OCI-LY3 (cell line): ENCODE results near the gene HILPDA.

Experiments
- H2AFZ ChIP-seq: fragments of 200-600, 300-600 bp; shearing (Covaris generic); 2 replicates; pipeline ENCODE4 v1.6.0; 2014; ENCODE audit warnings: antibody characterized with exemption, low read depth, low read length
- H3K27ac ChIP-seq: fragments of 200-600, 300-600 bp; sonication (generic); 2 replicates; pipeline ENCODE4 v1.5.1; 2014; ENCODE audit warnings: mild to moderate bottlenecking, low read length, moderate library complexity, mixed read lengths
- H3K27me3 ChIP-seq: fragments of 200-600, 300-600 bp; sonication (generic); 2 replicates; pipeline ENCODE4 v1.6.1; 2014; ENCODE audit warnings: low read depth, low read length, mixed read lengths
- H3K36me3 ChIP-seq: fragments of 200-600, 300-600 bp; sonication (generic); replicated peaks from 2 replicates; pipeline ENCODE3; 2014; ENCODE audit warnings: low read depth, low read length, mixed read lengths
- H3K4me1 ChIP-seq: fragments of 300-600, 200-600 bp; sonication (generic); 2 replicates; pipeline ENCODE4 v1.6.1; 2014; ENCODE audit warnings: low read length, mixed read lengths
- H3K4me2 ChIP-seq: fragments of 200-600, 300-600 bp; sonication (generic); 2 replicates; pipeline ENCODE4 v1.6.1; 2014; ENCODE audit warnings: low read length, mixed read lengths
- H3K4me3 ChIP-seq: fragments of 300-600, 200-600 bp; sonication (generic); 2 replicates; pipeline ENCODE4 v1.5.1; 2014; ENCODE audit warnings: antibody characterized with exemption, mild to moderate bottlenecking, low read length, moderate library complexity
- H3K79me2 ChIP-seq: fragments of 300-600, 200-600 bp; shearing (Covaris generic); 2 replicates; pipeline ENCODE4 v1.6.1; 2014; ENCODE audit warnings: mild to moderate bottlenecking, low read length, mixed read lengths
- H3K9ac ChIP-seq: fragments of 300-600, 200-600 bp; shearing (Covaris generic); 2 replicates; pipeline ENCODE4 v1.6.0; 2014; ENCODE audit warnings: mild to moderate bottlenecking, low read length, moderate library complexity
- H3K9me3 ChIP-seq: fragments of 200-600, 300-600 bp; shearing (Covaris generic); 2 replicates; pipeline ENCODE4 v1.6.1; 2014; ENCODE audit warnings: low read length, mixed read lengths; ENCODE audit not compliant: insufficient read depth
- H4K20me1 ChIP-seq: fragments of 200-600, 300-600 bp; sonication (generic); 2 replicates; pipeline ENCODE4 v1.6.1; 2016; ENCODE audit warnings: low read length, mixed read lengths; ENCODE audit not compliant: insufficient read depth
- EZH2phosphoT487 ChIP-seq: fragments of 200-600 bp; shearing (Covaris generic); IDR thresholded peaks from 2 replicates; pipeline ENCODE4 v1.6.1; 2018; ENCODE audit warnings: antibody characterized with exemption, mixed run types, low read depth
- TF ChIP-seq, protein P1 (sequence below): fragments of 200-600, 300-600 bp; sonication (generic); IDR thresholded peaks from 2 replicates; pipeline ENCODE4 v1.5.1; 2014; ENCODE audit warnings: antibody characterized with exemption, low read length, low read depth

Gene HILPDA

DNA sequence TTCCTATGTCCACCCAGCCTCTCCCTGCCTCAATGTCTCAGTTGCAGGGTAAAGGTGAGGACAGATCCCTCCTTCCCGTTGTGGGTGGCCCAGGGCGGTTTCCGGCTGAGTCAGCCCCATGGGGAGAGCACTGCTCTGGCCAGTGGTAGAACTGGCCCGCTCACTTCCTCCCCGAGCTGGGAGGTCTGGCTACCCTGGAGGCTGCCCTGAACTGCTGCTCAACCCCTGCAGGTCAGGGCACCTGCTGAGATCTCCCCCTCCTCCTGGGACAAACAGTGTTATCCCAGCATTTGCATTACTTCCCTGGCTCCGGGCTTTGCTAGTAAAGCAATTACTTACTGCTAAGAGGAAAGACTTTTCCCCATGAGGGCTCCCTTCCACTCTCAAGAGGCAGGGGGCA lies 24.5 kb upstream of the HILPDA start:
- TF ChIP-seq, protein P1, sequence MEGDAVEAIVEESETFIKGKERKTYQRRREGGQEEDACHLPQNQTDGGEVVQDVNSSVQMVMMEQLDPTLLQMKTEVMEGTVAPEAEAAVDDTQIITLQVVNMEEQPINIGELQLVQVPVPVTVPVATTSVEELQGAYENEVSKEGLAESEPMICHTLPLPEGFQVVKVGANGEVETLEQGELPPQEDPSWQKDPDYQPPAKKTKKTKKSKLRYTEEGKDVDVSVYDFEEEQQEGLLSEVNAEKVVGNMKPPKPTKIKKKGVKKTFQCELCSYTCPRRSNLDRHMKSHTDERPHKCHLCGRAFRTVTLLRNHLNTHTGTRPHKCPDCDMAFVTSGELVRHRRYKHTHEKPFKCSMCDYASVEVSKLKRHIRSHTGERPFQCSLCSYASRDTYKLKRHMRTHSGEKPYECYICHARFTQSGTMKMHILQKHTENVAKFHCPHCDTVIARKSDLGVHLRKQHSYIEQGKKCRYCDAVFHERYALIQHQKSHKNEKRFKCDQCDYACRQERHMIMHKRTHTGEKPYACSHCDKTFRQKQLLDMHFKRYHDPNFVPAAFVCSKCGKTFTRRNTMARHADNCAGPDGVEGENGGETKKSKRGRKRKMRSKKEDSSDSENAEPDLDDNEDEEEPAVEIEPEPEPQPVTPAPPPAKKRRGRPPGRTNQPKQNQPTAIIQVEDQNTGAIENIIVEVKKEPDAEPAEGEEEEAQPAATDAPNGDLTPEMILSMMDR: no peak
- no peak for TF ChIP-seq EZH2phosphoT487
- no peak overlapping the region for H3K9ac ChIP-seq
- H3K79me2 ChIP-seq: no peaks in the 10 kb centered on the region
- H3K27me3 ChIP-seq: no peaks in the 10 kb centered on the region
- no peaks in the 10 kb centered on the region for H3K9me3 ChIP-seq
- no peak overlapping the region for H2AFZ ChIP-seq
- peaks cover 55% of the 10 kb centered on the region for H3K4me1 ChIP-seq
- H3K4me3 ChIP-seq: no peak overlapping the region
- H3K36me3 ChIP-seq: no peaks in the 10 kb centered on the region
- no peak overlapping the region for H3K27ac ChIP-seq
- H3K4me2 ChIP-seq: no peak overlapping the region
- no peaks in the 10 kb centered on the region for H4K20me1 ChIP-seq

DNA sequence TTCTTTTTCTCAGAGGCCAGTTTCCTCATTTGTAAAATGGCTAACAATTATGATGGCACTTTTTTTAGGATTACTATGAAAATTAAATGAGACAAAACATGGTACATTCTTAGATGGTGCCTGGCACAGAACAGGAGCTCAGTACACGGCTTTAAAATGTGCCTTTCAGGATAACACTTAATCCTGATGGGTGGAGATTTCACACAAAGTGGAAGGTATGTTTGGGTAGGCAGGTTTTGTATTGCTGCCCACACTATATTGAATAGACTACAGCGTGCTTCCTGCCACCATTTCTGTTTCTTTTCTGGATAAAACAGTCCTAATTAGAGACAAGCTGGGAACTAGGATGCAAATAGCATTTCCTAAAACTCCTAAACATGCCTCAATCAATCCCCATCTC lies 23.9 kb upstream of the HILPDA start:
- Histone ChIP-seq H4K20me1 (no peaks in the 10 kb centered on the region), H3K36me3 (no peaks in the 10 kb centered on the region), H3K4me3 (no peak overlapping the region), H3K9ac (no peak overlapping the region), H3K27me3 (no peaks in the 10 kb centered on the region), H3K4me2 (no peak overlapping the region), H3K9me3 (no peaks in the 10 kb centered on the region), H3K4me1 (peaks cover 58% of the 10 kb centered on the region), H3K27ac (no peak overlapping the region), H3K79me2 (no peaks in the 10 kb centered on the region), H2AFZ (peak overlapping the region; percentile 32; the same call in 1 of the 2 replicates)
- no peak for TF ChIP-seq EZH2phosphoT487
- TF ChIP-seq, protein P1: no peak

DNA sequence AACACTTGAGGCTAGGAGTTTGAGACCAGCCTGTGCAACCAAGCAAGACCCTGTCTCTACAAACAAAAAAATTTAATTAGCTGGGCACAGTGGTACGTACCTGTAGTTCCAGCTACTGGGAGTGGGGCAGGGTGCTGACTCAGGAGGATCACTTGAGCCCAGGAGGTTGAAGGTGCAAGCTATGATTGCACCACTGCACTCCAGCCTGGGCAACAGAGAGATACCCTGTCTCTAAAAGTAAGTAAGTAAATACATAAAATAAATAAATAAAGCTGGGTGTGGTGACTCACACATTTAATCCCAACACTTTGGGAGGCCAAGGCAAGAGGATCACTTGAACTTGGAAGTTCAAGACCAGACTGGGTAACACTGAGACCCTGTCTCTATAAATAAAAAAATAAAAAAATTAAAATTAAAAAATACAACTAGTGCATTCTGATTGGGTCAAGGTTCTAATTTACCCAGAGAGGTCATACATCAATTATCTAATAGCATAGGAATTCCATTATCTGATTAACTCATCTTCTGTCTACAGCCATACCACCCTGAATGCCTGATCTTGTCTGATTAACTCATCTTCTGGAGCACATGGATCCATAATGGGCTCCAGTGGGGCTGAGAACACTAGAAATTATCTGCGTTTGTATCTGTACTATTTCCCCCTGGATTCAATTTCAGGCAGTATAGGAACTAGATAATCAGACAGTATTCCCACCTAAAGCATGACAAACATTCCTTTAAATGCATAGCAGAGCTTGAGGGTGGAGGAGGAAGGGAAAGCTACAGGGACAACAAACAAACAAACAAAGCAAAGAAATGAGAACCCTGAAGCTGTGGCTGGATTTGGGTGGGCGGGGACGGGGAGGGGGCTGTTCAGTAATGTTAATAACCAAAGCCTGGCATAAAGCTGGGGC lies 21.0 kb upstream of the HILPDA start:
- Histone ChIP-seq H3K4me1 (peaks cover 61% of the 10 kb centered on the region), H3K9ac (no peak overlapping the region), H3K27me3 (no peaks in the 10 kb centered on the region), H3K27ac (no peak overlapping the region), H3K36me3 (no peaks in the 10 kb centered on the region), H3K9me3 (no peaks in the 10 kb centered on the region), H2AFZ (no peak overlapping the region), H4K20me1 (no peaks in the 10 kb centered on the region), H3K4me3 (no peak overlapping the region), H3K4me2 (no peak overlapping the region), H3K79me2 (no peaks in the 10 kb centered on the region)
- no peak for TF ChIP-seq EZH2phosphoT487
- TF ChIP-seq, protein P1: no peak

DNA sequence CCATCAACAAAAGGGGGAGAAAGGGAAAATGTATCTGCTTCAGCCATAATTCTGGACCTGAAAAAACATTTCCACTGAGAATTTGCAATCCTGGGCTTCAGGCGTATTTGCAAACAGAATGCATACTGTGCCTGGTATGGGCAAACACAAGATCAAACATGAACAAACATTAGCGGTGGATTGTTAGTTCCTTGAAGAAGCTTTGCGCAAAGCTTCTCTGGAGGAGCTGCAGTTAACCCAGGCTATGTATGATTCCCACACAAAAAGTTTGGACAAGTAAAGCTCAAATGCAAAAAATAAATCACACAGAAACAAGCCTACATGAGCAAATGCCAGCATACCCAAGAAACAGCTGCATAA lies 20.4 kb upstream of the HILPDA start:
- H3K36me3 ChIP-seq: no peaks in the 10 kb centered on the region

More for the DNA sequence above, 20.4 kb upstream of the HILPDA start:
- H3K4me3 ChIP-seq: no peak overlapping the region
- no peaks in the 10 kb centered on the region for H3K27me3 ChIP-seq
- TF ChIP-seq EZH2phosphoT487: no peak
- TF ChIP-seq, protein P1: no peak
- H3K4me2 ChIP-seq: no peak overlapping the region
- H3K4me1 ChIP-seq: peaks cover 60% of the 10 kb centered on the region
- no peak overlapping the region for H3K9ac ChIP-seq
- H4K20me1 ChIP-seq: no peaks in the 10 kb centered on the region
- no peaks in the 10 kb centered on the region for H3K9me3 ChIP-seq
- H2AFZ ChIP-seq: no peak overlapping the region
- H3K79me2 ChIP-seq: no peaks in the 10 kb centered on the region
- H3K27ac ChIP-seq: no peak overlapping the region
